ENCODE data around the gene DAB1. TPM values are rescaled to one million over a fixed set of nuclear protein-coding genes. Genes with fewer than 3 reads are reported as not detected.
A peak's percentile ranks its signal among the peaks of the same experiment; 100 is the strongest.

Gene DAB1
- polyA plus RNA-seq, 6 donors from 2014 or later = 0.11 TPM; not detected in 5

DNA sequence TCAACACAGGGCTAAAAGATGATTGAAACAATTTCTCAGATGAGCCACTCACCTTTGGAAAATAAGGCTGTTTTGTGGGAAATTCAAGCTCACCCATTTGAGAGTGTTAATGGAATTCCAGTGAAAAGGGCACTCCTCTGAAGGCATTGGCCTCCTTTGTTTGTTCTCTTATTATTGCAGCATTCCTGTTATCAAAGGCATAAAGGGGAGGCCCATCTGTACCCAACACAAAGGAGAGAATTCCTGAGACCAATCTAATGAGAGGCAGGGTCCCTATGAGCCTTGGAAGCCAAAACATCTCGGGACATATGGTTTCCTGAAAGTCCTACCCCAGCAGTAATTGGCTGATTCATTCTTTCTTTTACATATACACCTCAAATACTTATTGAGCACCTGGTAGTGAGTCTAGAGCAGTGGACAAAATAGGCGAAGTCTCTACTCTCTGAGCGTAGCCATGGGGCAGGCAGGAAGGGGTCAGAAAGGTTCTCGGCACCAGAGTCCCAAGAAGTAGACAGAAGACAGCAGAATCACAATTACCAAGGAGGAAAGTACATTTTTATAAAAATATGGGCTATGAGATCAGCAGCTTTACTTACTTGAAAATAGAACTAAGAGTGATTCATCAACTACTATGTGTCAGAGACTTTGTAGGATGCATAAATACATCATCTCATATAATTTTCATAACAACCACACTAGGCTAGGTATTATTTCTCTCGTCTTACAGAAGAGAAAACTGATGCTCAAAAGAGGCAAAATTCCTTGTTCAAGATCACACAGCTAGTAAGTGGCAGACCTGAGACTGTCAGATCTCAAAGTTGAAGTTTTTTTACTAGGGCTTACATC, 218.7 kb downstream of the DAB1 start:
- no peak overlapping the region for H3K4me3 Mint-ChIP-seq
- peaks cover 0 to 9% (median 0%) of the 10 kb centered on the region in 7 donors for H3K9me3 Mint-ChIP-seq
- peaks cover 0 to 7% (median 0%) of the 10 kb centered on the region in 3 donors for H3K27me3 Mint-ChIP-seq
- H3K27ac Mint-ChIP-seq = no peak overlapping the region
- no peak for ATAC-seq (ENCODE audit: low read depth in 2 of 2)
- H3K4me1 Mint-ChIP-seq = no peaks in the 10 kb centered on the region
- no peak for DNase-seq
- no peaks in the 10 kb centered on the region for H3K36me3 Mint-ChIP-seq

DNA sequence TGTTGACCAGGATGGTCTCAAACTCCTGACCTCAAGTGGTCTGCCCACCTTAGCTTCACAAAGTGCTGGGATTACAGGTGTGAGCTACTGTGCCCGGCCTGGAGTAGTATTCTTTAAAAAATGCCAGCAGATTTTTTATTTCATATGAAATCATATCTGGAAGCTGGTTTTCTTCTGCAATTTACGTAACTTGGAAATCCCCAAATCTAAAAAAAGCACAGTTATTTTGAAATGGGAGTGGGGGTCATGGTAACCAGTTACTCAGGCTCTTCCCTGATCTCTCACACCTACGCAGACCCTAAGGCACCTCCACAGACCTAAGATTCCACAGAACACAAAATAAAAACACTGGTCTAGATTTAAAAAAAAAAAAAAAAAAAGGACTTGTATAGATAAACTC, 219.8 kb downstream of the DAB1 start:
- Mint-ChIP-seq H3K27me3 (peaks cover 0 to 7% (median 0%) of the 10 kb centered on the region in 3 donors), H3K9me3 (peaks cover 0 to 9% (median 0%) of the 10 kb centered on the region in 7 donors), H3K4me1 (no peaks in the 10 kb centered on the region), H3K4me3 (no peak overlapping the region), H3K36me3 (no peaks in the 10 kb centered on the region), H3K27ac (no peak overlapping the region)
- ATAC-seq (ENCODE audit: low read depth in 2 of 2) (no peak), DNase-seq (no peak)

DNA sequence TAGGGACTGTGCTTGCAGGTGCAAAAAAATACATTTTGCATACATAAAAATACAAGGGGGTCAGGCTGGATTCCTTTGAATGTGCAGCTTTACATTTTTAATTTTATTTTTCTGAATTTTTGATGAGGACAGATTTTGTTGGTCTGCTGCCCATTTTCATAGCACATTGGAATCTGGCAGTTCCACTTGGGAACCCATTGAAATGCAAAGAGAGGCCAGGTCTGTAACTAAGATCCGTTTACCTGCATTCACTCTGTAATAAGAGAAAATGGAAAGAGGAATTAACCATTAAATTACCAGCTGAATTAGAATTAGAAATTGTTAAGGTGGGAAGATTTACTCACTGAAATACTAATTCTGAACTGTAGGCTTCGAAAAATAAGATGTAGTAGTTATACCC, 221.6 kb downstream of the DAB1 start:
- peaks cover 0 to 7% (median 0%) of the 10 kb centered on the region in 3 donors for H3K27me3 Mint-ChIP-seq
- no peaks in the 10 kb centered on the region for H3K36me3 Mint-ChIP-seq
- H3K4me3 Mint-ChIP-seq = no peak overlapping the region
- no peak for ATAC-seq (ENCODE audit: low read depth in 2 of 2)
- peaks cover 0 to 9% (median 0%) of the 10 kb centered on the region in 7 donors for H3K9me3 Mint-ChIP-seq
- no peak for DNase-seq
- H3K27ac Mint-ChIP-seq = no peak overlapping the region
- no peaks in the 10 kb centered on the region for H3K4me1 Mint-ChIP-seq

DNA sequence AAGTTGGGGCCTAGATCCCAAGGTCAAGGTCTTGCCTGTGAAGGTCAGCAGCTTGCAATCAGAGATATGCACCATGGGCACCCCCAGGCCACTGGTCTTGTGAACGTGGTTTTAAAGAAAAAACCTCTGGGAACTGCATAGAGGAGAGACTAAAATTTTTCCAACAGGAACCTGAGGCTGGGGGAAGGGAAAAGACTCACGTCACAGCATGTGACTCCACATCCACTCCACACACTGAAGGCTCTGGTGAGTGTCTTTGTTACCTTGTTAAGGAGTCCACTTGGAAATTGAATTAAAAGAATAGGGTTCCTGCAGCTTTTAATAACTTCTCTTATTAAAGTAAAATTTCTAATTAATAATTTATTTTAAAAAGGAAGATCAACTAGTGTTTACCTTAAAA, 224.9 kb downstream of the DAB1 start:
- no peak overlapping the region for H3K27ac Mint-ChIP-seq
- ATAC-seq (ENCODE audit: low read depth in 2 of 2) = no peak

DNA sequence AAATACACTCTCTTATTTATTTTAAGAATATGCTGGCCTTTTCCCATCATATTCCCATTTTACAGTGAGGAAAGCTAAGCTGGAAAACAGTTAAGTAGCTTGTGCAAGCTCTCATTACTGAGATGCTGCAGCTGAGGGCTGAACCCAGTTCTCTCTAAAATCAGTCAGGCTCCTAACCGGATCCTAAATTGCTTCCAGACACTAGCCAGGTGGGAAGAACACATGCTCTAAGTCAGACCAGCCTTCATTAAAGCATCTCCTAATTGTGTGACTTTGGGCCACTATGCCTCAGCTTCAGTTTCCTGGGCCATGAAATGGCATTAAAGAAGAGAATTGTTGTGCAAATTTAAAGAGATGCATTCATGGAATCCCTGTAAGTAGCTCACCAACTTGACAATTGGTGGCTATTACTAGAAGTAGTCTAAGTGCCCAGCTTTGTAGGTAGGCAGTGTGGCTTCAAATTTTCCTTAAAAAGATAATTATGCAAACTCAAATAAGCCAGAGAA, 228.4 kb downstream of the DAB1 start:
- ATAC-seq (ENCODE audit: low read depth in 2 of 2) = no peak

More for the DNA sequence above, 224.9 kb downstream of the DAB1 start:
- no peaks in the 10 kb centered on the region for H3K36me3 Mint-ChIP-seq
- no peaks in the 10 kb centered on the region for H3K4me1 Mint-ChIP-seq
- H3K9me3 Mint-ChIP-seq = peaks cover 0 to 9% (median 2%) of the 10 kb centered on the region in 7 donors
- DNase-seq = no peak
- no peak overlapping the region for H3K4me3 Mint-ChIP-seq
- peaks cover 0 to 7% (median 0%) of the 10 kb centered on the region in 3 donors for H3K27me3 Mint-ChIP-seq

DNA sequence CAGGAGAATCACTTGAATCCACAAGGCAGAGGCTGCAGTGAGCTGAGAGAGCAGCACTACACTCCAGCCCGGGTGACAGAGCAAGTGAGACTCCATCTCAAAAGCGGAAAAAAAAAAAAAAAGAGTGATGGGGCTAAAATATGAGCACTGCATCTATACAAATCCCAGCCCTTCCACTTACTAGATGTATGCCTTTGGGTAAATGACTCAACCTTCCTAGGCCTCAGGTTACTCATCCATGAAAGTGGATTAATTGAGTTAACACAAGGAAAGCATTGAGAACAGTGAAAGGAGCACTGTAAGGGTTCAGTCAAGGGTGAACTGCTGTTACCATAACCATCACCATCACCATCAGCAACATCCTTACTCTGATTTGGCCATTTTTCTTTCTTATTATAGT, 231.6 kb downstream of the DAB1 start:
- ATAC-seq (ENCODE audit: low read depth in 2 of 2) = no peak
- H3K4me3 Mint-ChIP-seq = no peak overlapping the region
- peaks cover 0 to 4% (median 1%) of the 10 kb centered on the region in 7 donors for H3K9me3 Mint-ChIP-seq
- H3K27ac Mint-ChIP-seq = peak overlapping the region in 1 of 6 donors; percentile 77
- no peaks in the 10 kb centered on the region for H3K27me3 Mint-ChIP-seq
- no peak for DNase-seq
- no peaks in the 10 kb centered on the region for H3K4me1 Mint-ChIP-seq
- no peaks in the 10 kb centered on the region for H3K36me3 Mint-ChIP-seq

More for the DNA sequence above, 228.4 kb downstream of the DAB1 start:
- H3K4me1 Mint-ChIP-seq = no peaks in the 10 kb centered on the region
- no peak for DNase-seq
- H3K9me3 Mint-ChIP-seq = peaks cover 0 to 4% (median 0%) of the 10 kb centered on the region in 7 donors
- H3K36me3 Mint-ChIP-seq = no peaks in the 10 kb centered on the region
- no peaks in the 10 kb centered on the region for H3K27me3 Mint-ChIP-seq
- H3K27ac Mint-ChIP-seq = no peak overlapping the region
- no peak overlapping the region for H3K4me3 Mint-ChIP-seq

DNA sequence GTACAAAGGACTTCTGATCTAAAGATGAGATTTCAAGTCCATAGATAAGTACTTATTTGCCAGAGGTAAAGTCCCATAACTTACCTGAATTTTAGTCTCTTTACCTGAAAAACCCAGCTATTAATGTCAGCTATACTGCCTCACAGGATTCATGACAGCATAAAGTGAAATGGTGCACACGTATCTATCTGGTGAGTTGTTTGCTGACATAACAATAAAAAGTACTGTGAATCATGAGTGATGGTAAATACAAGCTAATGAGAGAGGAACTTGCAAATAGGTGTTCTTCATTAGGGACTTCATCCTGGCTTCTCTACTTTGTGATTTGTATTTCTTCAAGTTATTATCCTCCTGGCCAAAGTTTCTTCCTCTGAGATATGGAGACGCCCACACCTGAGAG, 233.0 kb downstream of the DAB1 start:
- no peak for DNase-seq
- H3K27ac Mint-ChIP-seq = no peak overlapping the region
- H3K9me3 Mint-ChIP-seq = peaks cover 0 to 2% (median 1%) of the 10 kb centered on the region in 7 donors
- no peaks in the 10 kb centered on the region for H3K36me3 Mint-ChIP-seq
- no peak overlapping the region for H3K4me3 Mint-ChIP-seq
- no peak for ATAC-seq (ENCODE audit: low read depth in 2 of 2)
- no peaks in the 10 kb centered on the region for H3K27me3 Mint-ChIP-seq
- no peaks in the 10 kb centered on the region for H3K4me1 Mint-ChIP-seq

DNA sequence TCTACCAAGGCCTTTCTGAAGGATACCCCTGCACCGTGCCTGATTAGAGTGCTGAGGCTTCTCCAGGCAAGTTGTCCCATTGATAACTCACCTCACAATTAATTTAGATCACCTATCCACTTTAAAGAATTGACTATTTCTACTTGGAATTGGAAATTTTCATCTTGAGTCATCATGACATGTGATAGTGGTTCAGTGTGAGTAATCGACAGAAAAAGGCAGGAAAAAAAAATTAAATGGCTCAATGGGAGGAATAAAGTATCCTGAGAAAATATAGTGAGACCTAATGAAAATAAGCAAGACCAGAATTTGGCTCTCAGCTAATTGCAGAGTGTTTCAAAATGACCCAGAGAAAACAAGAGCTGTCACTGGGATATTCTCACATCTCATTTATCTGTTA, 235.7 kb downstream of the DAB1 start:
- DNase-seq (no peak), ATAC-seq (ENCODE audit: low read depth in 2 of 2) (no peak)
- no peak overlapping the region for H3K27ac Mint-ChIP-seq
- no peak overlapping the region for H3K4me3 Mint-ChIP-seq
- no peaks in the 10 kb centered on the region for H3K36me3 Mint-ChIP-seq
- H3K9me3 Mint-ChIP-seq = peaks cover 0 to 2% (median 1%) of the 10 kb centered on the region in 7 donors
- H3K27me3 Mint-ChIP-seq = no peaks in the 10 kb centered on the region
- H3K4me1 Mint-ChIP-seq = no peaks in the 10 kb centered on the region

DNA sequence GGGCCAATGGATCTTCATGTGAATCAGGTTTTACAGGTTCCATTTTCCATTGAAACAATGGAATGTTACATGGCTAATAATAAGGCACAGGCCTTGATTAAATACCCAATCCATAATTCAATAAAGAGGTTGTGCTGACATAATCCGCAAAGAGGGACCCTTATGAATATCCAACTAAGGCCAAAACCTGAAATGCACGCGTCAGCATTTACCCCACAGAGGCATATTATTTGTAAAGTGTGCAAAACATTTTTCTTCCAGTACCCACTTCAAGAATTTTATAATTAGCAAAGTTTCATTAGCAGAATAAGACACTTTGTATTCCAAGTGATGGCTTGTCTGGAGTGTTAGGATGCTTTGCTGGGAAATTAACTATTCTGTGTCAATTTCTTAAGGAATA, 237.4 kb downstream of the DAB1 start:
- peaks cover 0 to 2% (median 0%) of the 10 kb centered on the region in 7 donors for H3K9me3 Mint-ChIP-seq
- H3K27me3 Mint-ChIP-seq = no peaks in the 10 kb centered on the region
- no peak for DNase-seq
- no peak overlapping the region for H3K27ac Mint-ChIP-seq
- H3K4me3 Mint-ChIP-seq = no peak overlapping the region
- ATAC-seq (ENCODE audit: low read depth in 2 of 2) = no peak
- no peaks in the 10 kb centered on the region for H3K4me1 Mint-ChIP-seq
- no peaks in the 10 kb centered on the region for H3K36me3 Mint-ChIP-seq

DNA sequence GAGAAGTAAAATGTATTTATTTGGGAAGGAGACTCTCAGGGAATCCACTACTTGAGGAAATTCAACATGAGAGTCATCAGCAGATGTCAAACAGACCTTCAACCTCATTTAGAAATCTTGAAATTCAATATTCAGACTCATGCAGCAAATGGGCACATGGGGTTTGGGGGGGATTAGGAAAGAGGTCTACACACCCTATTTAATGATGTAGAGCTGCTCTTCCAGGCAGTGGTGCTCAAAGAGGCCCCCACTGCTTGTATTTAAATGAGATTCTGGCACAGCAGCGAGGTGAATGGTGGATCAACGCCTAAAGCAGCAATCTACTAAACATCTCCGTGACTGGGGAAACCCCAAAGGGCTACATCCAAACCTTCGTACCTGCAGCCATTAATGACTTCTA, 244.9 kb downstream of the DAB1 start:
- no peak overlapping the region for H3K27ac Mint-ChIP-seq
- peaks cover 0 to 20% (median 8%) of the 10 kb centered on the region in 7 donors for H3K9me3 Mint-ChIP-seq
- DNase-seq (no peak), ATAC-seq (ENCODE audit: low read depth in 2 of 2) (no peak)
- H3K4me1 Mint-ChIP-seq = no peaks in the 10 kb centered on the region
- peaks cover 0 to 5% (median 0%) of the 10 kb centered on the region in 3 donors for H3K27me3 Mint-ChIP-seq
- H3K4me3 Mint-ChIP-seq = no peak overlapping the region
- no peaks in the 10 kb centered on the region for H3K36me3 Mint-ChIP-seq

DNA sequence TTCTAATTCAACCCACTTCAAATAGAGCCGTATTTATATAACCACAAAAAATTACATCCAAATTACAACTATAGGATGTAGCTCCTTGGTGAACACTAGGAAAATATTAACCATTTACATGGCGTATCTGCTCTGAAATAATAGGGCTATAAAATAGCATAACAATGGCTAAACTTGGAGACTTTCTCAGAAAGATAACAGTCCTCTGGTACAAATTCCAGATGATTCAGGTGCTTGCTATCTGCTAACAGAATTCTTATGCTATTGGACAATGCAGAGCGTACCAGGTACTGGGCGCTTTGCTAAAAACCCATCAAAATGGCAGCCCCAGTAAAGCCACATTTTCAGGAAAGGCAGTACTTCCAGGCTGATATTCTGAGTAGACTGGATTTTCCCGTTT, 248.4 kb downstream of the DAB1 start:
- Mint-ChIP-seq H3K4me1 (no peaks in the 10 kb centered on the region), H3K27ac (no peak overlapping the region)
- ATAC-seq (ENCODE audit: low read depth in 2 of 2) = no peak

DNA sequence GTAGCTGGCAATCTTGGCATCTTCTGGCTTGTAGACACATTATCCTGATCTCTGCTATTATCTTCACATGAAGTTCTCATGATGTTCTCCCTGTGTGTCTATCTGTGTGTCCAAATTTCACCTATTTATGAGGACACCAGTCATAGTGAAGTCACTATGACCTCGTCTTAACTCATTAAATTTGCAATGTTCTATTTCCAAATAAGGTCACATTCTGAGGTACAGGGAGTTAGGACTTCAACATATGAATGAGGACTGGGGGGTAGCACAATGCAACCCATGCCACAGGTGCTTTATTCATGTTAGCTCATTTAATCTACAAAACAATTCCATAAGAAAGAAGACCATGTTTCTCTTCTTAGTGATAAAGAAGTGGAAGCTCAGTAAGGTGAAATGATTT, 251.8 kb downstream of the DAB1 start:
- Mint-ChIP-seq H3K4me3 (no peak overlapping the region), H3K9me3 (peaks cover 2 to 16% (median 9%) of the 10 kb centered on the region in 7 donors), H3K4me1 (no peaks in the 10 kb centered on the region), H3K27me3 (no peaks in the 10 kb centered on the region), H3K27ac (no peak overlapping the region), H3K36me3 (no peaks in the 10 kb centered on the region)
- DNase-seq (no peak), ATAC-seq (ENCODE audit: low read depth in 2 of 2) (no peak)

More for the DNA sequence above, 248.4 kb downstream of the DAB1 start:
- Mint-ChIP-seq H3K9me3 (peaks cover 0 to 20% (median 10%) of the 10 kb centered on the region in 7 donors), H3K27me3 (peaks cover 0 to under 1% (median 0%) of the 10 kb centered on the region in 3 donors), H3K36me3 (no peaks in the 10 kb centered on the region), H3K4me3 (no peak overlapping the region)
- no peak for DNase-seq

DNA sequence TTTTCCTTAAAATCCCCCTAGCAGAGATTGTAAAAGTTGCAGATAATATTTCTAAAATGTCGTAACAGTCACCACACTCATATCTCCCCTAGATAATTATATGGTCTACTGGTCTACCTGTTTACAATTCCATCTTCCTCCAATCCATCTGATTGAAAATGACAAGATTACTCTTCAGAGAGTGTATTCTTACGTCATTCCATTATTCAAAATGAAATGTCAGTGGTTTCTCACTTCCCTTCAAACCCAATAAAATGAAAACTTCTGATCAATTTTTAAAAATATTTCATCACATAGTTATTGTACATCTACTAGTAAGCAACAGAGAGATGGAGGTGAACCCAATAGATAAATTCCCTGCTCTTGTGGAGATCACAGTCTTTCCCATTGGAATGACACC, 255.9 kb downstream of the DAB1 start:
- no peak for ATAC-seq (ENCODE audit: low read depth in 2 of 2)
- H3K27me3 Mint-ChIP-seq = peaks cover 0 to 4% (median 0%) of the 10 kb centered on the region in 3 donors
- no peaks in the 10 kb centered on the region for H3K4me1 Mint-ChIP-seq
- no peak for DNase-seq
- peaks cover 0 to 5% (median 4%) of the 10 kb centered on the region in 7 donors for H3K9me3 Mint-ChIP-seq
- no peak overlapping the region for H3K4me3 Mint-ChIP-seq
- H3K36me3 Mint-ChIP-seq = no peaks in the 10 kb centered on the region
- no peak overlapping the region for H3K27ac Mint-ChIP-seq

DNA sequence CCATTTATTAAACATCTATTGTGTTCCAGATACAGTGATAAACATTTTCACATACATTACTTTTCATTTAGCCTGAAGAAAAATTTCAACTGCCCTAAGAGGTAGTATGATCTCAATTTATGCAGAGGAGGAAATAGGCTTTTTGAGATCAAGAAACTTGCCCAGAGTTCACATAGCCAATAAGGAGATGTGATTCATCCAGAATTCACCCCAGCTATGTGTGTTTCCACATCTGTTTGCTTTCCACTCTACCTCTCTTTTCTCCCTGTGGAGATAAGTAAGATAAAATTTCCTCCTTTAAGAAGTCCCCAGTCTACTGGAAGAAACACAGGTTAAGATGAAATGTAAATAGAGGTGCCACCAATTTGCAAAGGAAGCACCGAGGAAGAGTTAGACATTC, 258.3 kb downstream of the DAB1 start:
- ATAC-seq (ENCODE audit: low read depth in 2 of 2) (no peak), DNase-seq (no peak)
- no peaks in the 10 kb centered on the region for H3K4me1 Mint-ChIP-seq
- H3K27ac Mint-ChIP-seq = no peak overlapping the region
- no peaks in the 10 kb centered on the region for H3K36me3 Mint-ChIP-seq
- H3K9me3 Mint-ChIP-seq = peaks cover 0 to 8% (median 0%) of the 10 kb centered on the region in 7 donors
- H3K4me3 Mint-ChIP-seq = no peak overlapping the region
- peaks cover 0 to 8% (median 0%) of the 10 kb centered on the region in 3 donors for H3K27me3 Mint-ChIP-seq

Data from naive B cell (primary cell).